BLaER1 (cell line): ENCODE measurements around the gene ATP6V0A1.
A peak's percentile ranks its signal among the peaks of the same experiment; 100 is the strongest.

Experiments
- H3K27ac ChIP-seq: shearing (Covaris generic); formaldehyde crosslinking; 2 replicates; pipeline ENCODE4 v1.8.1; 2022
- H3K27me3 ChIP-seq: shearing (Covaris generic); formaldehyde crosslinking; 2 replicates; pipeline ENCODE4 v1.8.1; 2022
- H3K36me3 ChIP-seq: shearing (Covaris generic); formaldehyde crosslinking; 2 replicates; pipeline ENCODE4 v1.8.1; 2022
- H3K4me1 ChIP-seq: shearing (Covaris generic); formaldehyde crosslinking; 2 replicates; pipeline ENCODE4 v1.8.1; 2022
- H3K4me2 ChIP-seq: shearing (Covaris generic); formaldehyde crosslinking; 2 replicates; pipeline ENCODE4 v1.8.1; 2022
- H3K4me3 ChIP-seq: shearing (Covaris generic); formaldehyde crosslinking; 2 replicates; pipeline ENCODE4 v1.8.1; 2022
- H3K9ac ChIP-seq: shearing (Covaris generic); formaldehyde crosslinking; 2 replicates; pipeline ENCODE4 v1.8.1; 2022
- H3K9me3 ChIP-seq: shearing (Covaris generic); formaldehyde crosslinking; 2 replicates; pipeline ENCODE4 v1.8.1; 2022
- H4K20me1 ChIP-seq: shearing (Covaris generic); formaldehyde crosslinking; 2 replicates; pipeline ENCODE4 v1.8.1; 2022
- Cebpa-rat ChIP-seq: shearing (Covaris generic); IDR thresholded peaks from 2 replicates; pipeline ENCODE4 v1.8.1; 2022

ATP6V0A1 gene

DNA sequence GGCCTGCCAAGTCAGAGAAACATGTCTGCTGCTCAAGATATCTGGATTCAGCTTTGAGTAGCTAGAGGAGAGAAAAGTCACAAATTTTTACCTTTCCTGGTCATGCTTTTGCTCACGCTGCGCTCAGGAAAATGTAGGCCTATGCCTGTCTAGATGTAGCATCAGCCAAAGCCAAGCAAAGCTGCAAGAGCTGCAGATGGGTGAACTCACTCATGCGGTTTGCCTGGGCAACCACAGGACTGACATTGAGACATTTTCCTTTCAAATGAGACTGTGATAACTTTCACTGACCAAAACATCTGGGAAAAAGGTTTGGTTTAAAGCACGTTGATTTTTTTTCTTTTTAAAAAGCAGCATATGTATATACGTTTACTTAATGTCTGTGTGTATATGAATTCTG lies 43.4 kb downstream of the ATP6V0A1 start:
- H3K4me3 ChIP-seq = no peak overlapping the region
- H3K9me3 ChIP-seq = no peaks in the 10 kb centered on the region
- no peak overlapping the region for H3K27ac ChIP-seq
- H3K9ac ChIP-seq = no peak overlapping the region
- H4K20me1 ChIP-seq = no peaks in the 10 kb centered on the region
- TF ChIP-seq Cebpa-rat = no peak
- peak overlapping the region; percentile 60 for H3K4me2 ChIP-seq
- H3K4me1 ChIP-seq = peaks cover 18% of the 10 kb centered on the region
- H3K27me3 ChIP-seq = no peaks in the 10 kb centered on the region
- no peaks in the 10 kb centered on the region for H3K36me3 ChIP-seq

DNA sequence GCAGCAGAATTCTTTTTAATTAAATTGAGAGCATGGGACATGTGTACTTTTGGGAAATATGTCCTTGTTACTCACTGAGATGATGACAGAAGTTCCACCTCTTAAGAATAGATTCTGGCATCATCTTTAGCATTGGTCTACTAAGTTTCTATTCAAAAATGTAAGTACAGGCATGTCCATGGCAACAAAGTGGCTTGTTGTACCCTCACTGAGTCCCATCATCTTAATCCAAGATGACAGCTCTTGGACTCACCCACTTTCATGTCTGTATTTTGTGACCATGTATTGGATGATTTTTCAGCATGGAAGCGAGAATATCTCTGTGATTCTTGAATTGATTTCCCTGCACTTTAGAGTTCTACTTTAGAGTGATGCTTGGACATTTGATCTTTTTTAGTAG lies 44.2 kb downstream of the ATP6V0A1 start:
- no peaks in the 10 kb centered on the region for H3K9me3 ChIP-seq
- no peaks in the 10 kb centered on the region for H3K36me3 ChIP-seq
- H3K4me3 ChIP-seq = no peak overlapping the region
- TF ChIP-seq Cebpa-rat = no peak
- no peak overlapping the region for H3K9ac ChIP-seq
- H4K20me1 ChIP-seq = no peaks in the 10 kb centered on the region
- H3K27me3 ChIP-seq = no peaks in the 10 kb centered on the region
- H3K4me1 ChIP-seq = peaks cover 18% of the 10 kb centered on the region
- H3K4me2 ChIP-seq = peak overlapping the region; percentile 60; the same call in 1 of the 2 replicates
- no peak overlapping the region for H3K27ac ChIP-seq

DNA sequence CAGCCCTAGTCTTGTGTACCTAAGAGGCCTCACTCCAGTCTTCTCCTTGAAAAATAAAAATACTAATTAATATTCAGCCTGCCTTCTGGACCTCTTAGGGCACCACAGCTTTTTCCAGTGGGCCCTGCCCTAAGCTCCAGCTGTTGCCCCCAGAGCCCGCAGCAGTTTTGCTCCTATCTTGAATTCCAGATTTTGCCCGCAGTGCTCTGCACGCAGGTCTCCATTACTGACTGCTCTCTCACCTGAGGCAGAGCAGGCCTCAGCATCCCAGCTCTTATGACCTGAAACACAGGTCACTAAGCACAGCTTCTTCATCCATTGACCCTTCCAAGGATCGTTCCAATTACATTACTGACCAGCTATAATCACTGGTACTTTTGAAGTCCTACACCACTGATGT lies 49.0 kb downstream of the ATP6V0A1 start:
- Histone ChIP-seq H3K27me3 (no peaks in the 10 kb centered on the region), H4K20me1 (no peaks in the 10 kb centered on the region), H3K4me3 (no peak overlapping the region), H3K4me1 (peaks cover 43% of the 10 kb centered on the region), H3K36me3 (no peaks in the 10 kb centered on the region), H3K27ac (no peak overlapping the region), H3K9ac (no peak overlapping the region), H3K4me2 (no peak overlapping the region), H3K9me3 (no peaks in the 10 kb centered on the region)
- no peak for TF ChIP-seq Cebpa-rat

DNA sequence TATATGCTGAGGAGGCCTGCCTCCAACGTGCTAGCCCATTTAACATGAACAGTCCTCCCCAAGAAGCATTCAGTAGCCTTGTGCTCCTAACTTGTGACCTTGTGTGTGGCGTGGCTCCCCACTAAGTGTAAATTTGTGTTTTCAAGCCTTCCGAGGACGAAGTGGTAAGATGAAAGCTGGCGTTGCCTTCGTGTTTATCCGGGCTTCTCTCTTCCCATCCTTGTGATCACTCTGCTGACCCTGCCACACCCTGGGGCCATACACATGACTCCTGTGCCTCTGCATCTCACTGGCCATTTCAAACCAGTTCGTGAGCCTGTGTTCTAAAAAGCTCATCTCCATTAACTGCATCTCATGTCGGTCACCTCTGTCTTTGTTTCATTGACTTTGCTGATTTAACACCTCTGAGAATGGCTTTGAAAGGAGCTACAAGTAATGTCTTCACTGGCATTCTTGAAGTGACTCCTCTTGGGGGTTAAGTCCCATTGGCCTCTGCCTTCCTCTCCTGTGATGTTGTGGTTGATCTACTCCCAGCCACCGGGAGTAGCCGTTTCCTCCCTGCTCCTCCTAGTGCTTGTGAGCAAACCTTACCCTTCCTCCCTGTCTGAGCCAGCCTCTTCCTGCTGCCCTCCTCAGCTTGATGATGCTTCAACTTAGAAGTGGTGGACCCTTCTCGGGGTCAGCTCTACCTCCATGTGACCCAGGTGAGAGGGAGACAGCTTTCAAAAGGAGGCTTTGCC lies 49.9 kb downstream of the ATP6V0A1 start:
- H3K36me3 ChIP-seq = no peaks in the 10 kb centered on the region
- no peaks in the 10 kb centered on the region for H4K20me1 ChIP-seq
- no peak overlapping the region for H3K4me3 ChIP-seq
- H3K4me1 ChIP-seq = peaks cover 42% of the 10 kb centered on the region
- peak overlapping the region; percentile 71 for H3K4me2 ChIP-seq
- no peaks in the 10 kb centered on the region for H3K9me3 ChIP-seq
- no peak overlapping the region for H3K9ac ChIP-seq
- TF ChIP-seq Cebpa-rat = no peak
- no peak overlapping the region for H3K27ac ChIP-seq
- no peaks in the 10 kb centered on the region for H3K27me3 ChIP-seq

DNA sequence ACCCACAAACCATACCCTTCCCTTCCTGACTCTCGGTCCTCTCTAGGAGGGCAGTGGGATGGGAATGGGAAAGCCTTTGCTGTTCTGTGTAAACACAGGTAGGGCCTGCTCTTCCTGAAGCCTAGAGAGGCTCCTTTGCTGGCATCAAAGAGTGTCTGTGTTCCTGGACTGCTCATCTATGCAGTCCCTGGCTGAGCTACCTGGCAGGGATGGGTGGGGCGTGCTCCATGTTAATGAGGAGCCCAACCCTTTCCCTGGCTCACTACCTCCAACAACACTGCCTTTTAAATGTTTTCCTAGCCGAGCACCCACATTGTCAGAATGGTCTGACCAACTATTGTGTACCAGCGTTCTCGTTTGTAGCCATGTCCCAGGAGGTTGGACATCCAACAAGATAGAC lies 50.7 kb downstream of the ATP6V0A1 start:
- no peak for TF ChIP-seq Cebpa-rat
- Histone ChIP-seq H3K9me3 (no peaks in the 10 kb centered on the region), H3K9ac (no peak overlapping the region), H3K36me3 (no peaks in the 10 kb centered on the region), H4K20me1 (no peaks in the 10 kb centered on the region), H3K4me1 (peaks cover 42% of the 10 kb centered on the region), H3K4me2 (peak overlapping the region; percentile 71), H3K4me3 (no peak overlapping the region), H3K27me3 (no peaks in the 10 kb centered on the region), H3K27ac (no peak overlapping the region)

DNA sequence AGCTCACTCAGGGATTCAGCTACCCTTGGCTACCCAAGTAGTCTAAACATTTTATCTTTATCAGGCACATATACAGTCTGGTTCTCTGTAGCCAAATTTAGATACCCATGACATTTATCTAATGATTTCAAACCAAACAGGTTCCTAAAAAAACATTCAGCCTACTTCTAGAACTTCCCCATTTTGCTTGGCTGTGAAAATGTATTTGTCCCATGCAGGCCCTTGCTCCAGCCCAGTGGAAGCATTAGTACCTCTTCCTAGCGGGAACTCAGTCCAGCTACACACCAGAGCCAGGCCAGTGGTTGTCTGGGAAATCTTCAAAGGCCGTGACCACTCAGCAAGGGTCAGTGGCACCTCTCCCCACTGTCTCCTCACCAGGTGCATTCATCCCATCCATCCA lies 51.2 kb downstream of the ATP6V0A1 start:
- H3K27me3 ChIP-seq = no peaks in the 10 kb centered on the region
- H3K9ac ChIP-seq = no peak overlapping the region
- H3K9me3 ChIP-seq = no peaks in the 10 kb centered on the region
- peak overlapping the region; percentile 71 for H3K4me2 ChIP-seq
- H3K36me3 ChIP-seq = no peaks in the 10 kb centered on the region
- TF ChIP-seq Cebpa-rat = no peak
- H3K27ac ChIP-seq = no peak overlapping the region
- H3K4me3 ChIP-seq = no peak overlapping the region
- peaks cover 42% of the 10 kb centered on the region for H3K4me1 ChIP-seq
- no peaks in the 10 kb centered on the region for H4K20me1 ChIP-seq

DNA sequence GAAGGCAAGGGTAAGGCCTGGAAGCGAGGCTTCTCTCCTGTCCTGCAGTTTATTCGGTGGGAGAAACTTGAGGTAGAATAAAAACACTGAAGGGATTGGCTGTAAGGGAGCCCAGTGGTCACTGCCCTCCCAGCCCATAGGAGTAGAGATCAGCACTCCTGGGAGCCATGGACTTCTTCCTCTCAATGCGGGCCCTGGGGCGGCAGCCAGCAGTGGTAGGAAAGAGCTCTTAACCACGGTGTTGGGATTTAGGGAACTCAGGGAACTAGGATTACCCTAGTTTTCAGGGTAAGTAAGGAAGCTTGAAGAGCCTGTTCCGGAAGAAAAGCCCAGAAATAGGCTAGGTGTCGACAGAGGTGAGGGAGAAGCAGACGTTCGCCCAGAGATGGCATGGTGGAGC lies 53.6 kb downstream of the ATP6V0A1 start:
- no peaks in the 10 kb centered on the region for H3K36me3 ChIP-seq
- H3K4me2 ChIP-seq = peak overlapping the region; percentile 51
- H3K9ac ChIP-seq = no peak overlapping the region
- peaks cover 44% of the 10 kb centered on the region for H3K4me1 ChIP-seq
- no peak for TF ChIP-seq Cebpa-rat
- no peak overlapping the region for H3K27ac ChIP-seq
- no peaks in the 10 kb centered on the region for H3K27me3 ChIP-seq
- no peaks in the 10 kb centered on the region for H4K20me1 ChIP-seq
- no peaks in the 10 kb centered on the region for H3K9me3 ChIP-seq
- H3K4me3 ChIP-seq = no peak overlapping the region

DNA sequence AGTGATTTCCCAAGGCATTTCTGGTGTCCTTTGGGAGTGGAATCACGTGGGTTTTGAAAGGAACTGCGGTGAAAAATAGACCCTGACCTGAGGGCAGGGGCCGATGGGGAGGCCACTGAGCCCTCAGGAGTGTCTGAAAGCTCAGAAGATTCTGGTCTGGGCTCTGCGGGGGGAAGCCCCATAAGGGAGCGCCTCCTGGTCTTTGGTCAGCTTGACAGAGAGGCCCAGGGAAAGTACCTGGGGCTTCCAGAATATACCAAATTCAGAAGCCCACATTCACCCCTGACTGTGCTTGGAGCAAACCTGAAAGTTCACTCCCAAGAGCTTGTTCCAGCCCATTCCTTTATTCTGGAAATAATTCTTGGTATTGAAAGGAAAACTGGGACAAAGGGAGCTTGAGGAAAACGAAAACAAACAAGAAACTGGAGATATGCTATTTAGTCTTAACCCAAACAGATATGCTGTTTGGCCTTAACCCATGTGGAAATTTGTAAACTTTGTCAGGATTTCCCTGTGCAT lies 54.1 kb downstream of the ATP6V0A1 start:
- Histone ChIP-seq H3K27ac (no peak overlapping the region), H3K27me3 (no peaks in the 10 kb centered on the region), H3K4me3 (no peak overlapping the region), H3K9ac (no peak overlapping the region), H3K9me3 (no peaks in the 10 kb centered on the region), H4K20me1 (no peaks in the 10 kb centered on the region), H3K4me2 (peak overlapping the region; percentile 51), H3K36me3 (no peaks in the 10 kb centered on the region), H3K4me1 (peaks cover 50% of the 10 kb centered on the region)
- TF ChIP-seq Cebpa-rat = no peak

DNA sequence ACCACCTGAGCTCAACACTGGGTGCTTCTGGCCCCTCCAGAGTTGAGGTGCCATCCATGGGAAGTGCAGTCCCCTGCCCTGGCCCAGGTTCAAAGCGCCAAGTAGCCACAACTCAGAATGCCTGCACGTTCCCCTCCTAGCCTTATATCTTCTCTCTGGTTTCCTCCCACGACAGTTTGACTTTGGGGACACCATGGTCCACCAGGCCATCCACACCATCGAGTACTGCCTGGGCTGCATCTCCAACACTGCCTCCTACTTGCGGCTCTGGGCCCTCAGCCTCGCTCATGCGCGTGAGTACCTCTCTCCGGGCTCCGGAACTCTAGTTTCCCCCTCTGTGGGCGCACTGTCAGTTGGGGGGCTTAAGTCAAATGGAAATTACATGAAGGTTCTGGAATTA lies 55.0 kb downstream of the ATP6V0A1 start:
- Histone ChIP-seq H3K9me3 (no peaks in the 10 kb centered on the region), H3K4me1 (peaks cover 51% of the 10 kb centered on the region), H3K9ac (no peak overlapping the region), H3K27ac (no peak overlapping the region), H3K4me3 (no peak overlapping the region), H3K27me3 (no peaks in the 10 kb centered on the region), H4K20me1 (no peaks in the 10 kb centered on the region), H3K4me2 (no peak overlapping the region), H3K36me3 (no peaks in the 10 kb centered on the region)
- no peak for TF ChIP-seq Cebpa-rat

DNA sequence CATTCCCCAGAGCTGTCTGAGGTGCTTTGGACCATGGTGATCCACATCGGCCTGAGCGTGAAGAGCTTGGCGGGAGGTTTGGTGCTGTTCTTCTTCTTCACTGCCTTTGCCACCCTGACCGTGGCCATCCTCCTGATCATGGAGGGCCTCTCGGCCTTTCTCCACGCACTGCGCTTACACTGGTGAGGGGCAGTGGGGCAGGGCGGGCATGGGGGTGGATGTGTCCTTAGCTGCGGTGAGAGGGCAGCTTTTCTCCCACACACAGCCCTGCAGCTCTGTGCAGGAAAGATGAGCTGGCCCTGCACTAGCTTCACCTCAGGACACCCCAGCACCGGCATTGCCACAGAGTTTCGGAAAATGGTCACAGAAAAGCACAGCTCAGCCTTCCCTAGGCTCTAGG lies 55.6 kb downstream of the ATP6V0A1 start:
- H4K20me1 ChIP-seq = no peaks in the 10 kb centered on the region
- H3K36me3 ChIP-seq = no peaks in the 10 kb centered on the region
- H3K27ac ChIP-seq = no peak overlapping the region
- no peak overlapping the region for H3K9ac ChIP-seq
- TF ChIP-seq Cebpa-rat = no peak
- H3K4me1 ChIP-seq = peaks cover 51% of the 10 kb centered on the region
- H3K4me3 ChIP-seq = no peak overlapping the region
- H3K9me3 ChIP-seq = no peaks in the 10 kb centered on the region
- H3K4me2 ChIP-seq = no peak overlapping the region
- H3K27me3 ChIP-seq = no peaks in the 10 kb centered on the region

DNA sequence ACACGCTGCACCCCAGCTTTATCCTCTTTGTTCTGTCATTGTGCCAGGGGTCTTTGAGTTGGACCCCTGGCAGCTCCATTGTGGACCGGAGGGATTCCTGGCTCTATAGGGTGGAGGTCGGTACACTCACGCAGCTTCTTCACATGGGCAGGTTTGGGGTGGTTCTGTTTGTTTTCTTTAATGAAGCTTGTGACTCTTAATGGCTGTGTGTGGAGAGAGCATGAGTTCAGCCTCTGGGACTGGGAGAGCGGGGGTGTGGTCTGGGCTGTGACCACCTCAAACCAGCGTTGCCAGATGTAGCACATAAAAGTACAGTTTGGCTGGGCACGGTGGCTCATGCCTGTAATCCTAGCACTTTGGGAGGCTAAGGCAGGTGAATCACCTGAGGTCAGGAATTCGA lies 56.2 kb downstream of the ATP6V0A1 start:
- no peak overlapping the region for H3K9ac ChIP-seq
- TF ChIP-seq Cebpa-rat = no peak
- no peaks in the 10 kb centered on the region for H3K9me3 ChIP-seq
- H3K27me3 ChIP-seq = no peaks in the 10 kb centered on the region
- H3K4me1 ChIP-seq = peaks cover 46% of the 10 kb centered on the region
- H3K4me3 ChIP-seq = no peak overlapping the region
- no peak overlapping the region for H3K27ac ChIP-seq
- H3K4me2 ChIP-seq = no peak overlapping the region
- no peaks in the 10 kb centered on the region for H3K36me3 ChIP-seq
- H4K20me1 ChIP-seq = no peaks in the 10 kb centered on the region
